ENCODE data around the gene CACNB2.

DNA sequence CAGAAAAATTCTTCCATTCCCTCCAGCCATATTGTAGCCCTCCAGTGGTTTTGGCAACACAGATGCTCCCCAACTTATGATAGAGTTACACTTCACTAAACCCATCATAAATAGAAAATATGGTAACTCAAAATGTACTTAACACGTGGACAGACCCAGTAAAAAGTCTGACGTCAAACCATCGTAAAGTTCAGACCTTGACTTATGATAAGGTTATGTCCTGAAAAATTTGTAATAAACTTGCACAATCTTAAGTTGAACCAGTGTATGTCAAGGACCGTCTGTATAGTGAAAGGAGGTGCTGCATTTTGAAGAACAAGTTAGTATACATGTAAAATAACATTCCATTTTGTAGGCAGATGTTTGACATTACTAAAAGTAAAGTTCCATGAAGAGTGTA, 368.4 kb downstream of the CACNB2 start:
- TF ChIP-seq POLR2AphosphoS5 (IDR thresholded peaks at IDR 0.05) (no peak), CTCF (IDR thresholded peaks at IDR 0.05) (no peak)
